ENCODE data around the gene EEFSEC.

EEFSEC gene

DNA sequence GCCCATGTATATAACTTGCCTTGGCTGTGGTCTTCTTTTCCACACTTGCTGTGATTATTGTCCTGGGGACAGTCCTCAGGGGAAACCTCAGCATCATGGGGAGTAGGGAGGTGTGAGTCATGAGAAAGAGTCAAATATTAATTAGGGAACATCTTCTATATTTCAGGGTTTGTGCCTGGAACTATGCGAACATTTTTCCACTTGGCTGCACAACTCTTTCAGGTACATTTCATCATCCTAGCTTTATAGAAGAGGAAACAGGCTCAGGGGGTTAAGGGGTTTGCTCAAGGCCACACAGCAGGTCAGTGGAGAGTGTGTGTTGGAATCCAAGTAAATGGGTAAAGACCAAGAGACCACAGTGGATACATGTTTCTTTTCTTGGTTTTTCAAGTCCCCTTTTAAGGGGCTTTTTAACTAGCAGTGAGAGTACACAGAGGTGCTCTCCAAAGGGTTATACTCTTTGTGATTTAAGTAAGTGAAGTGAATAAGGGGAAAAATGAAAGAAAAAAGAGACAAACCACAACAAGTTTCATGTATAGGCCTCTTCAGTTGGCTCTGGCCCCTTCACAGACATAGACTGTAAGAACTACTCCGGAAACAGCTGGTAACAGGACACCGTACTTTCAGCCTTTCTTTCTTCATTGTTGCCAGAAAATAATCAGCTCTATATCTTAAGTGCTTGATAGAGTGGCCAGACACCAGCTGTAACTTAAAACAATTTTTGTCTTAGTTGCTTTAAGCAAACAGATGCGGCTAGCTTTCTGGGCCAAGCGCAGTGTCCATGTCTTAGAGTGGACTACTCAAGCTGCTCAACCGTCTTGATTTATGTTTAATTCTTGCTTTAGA, 64.6 kb downstream of the EEFSEC start:
- no peak for DNase-seq (ENCODE audit: low read depth)

DNA sequence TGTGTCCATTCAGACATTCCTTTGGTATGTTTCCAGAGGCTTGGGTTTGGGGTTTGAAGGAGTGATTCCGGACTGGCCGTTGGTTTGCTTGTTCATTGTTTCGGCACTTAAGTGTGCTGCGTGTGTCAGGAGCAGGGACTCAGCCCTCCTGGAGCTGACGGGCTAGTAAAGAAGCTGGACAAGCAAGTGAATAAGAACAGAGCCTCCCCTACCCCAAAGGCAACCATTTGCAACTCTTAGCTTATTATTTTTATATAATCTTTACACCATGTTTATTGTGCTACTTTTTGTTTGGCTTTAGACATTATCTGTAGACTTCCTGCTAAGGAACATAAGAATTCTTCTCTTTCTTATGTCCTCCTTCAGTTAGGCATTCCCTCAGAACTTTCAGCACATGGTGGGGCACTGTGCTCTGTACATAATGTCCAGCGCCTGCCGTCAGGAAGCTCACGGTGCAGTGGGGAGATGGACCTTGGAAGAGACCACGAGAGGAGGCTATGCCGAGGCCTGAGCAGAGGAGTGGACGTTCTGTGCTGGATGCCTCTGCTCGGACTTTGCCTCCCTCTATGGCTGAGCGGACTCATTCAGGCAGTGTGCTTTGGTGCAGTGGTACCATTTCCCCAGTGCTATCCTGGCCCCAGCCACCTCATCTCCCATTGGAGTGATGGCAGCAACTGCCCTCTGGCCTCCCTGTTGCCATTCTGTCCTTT, 65.4 kb downstream of the EEFSEC start:
- DNase-seq (ENCODE audit: low read depth): no peak

DNA sequence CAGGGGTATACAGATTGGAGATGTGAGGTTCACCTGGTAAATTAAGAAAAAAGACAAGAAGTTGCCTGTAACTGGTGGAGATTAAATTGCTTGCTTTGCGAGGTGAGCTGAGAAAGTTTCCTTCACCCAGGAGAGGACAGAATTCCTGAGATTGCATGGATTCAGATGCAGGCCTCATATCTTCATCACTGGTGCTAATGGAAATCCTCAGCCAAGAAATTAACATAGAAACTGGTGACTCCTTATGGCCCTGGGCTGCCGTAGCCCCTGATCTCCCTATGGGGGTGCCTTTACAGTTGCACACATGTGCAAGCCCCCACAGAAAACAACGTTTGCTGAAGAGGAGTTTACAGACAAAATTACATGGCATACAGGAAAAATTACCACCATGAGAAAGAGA, 68.0 kb downstream of the EEFSEC start:
- DNase-seq (ENCODE audit: low read depth): no peak

DNA sequence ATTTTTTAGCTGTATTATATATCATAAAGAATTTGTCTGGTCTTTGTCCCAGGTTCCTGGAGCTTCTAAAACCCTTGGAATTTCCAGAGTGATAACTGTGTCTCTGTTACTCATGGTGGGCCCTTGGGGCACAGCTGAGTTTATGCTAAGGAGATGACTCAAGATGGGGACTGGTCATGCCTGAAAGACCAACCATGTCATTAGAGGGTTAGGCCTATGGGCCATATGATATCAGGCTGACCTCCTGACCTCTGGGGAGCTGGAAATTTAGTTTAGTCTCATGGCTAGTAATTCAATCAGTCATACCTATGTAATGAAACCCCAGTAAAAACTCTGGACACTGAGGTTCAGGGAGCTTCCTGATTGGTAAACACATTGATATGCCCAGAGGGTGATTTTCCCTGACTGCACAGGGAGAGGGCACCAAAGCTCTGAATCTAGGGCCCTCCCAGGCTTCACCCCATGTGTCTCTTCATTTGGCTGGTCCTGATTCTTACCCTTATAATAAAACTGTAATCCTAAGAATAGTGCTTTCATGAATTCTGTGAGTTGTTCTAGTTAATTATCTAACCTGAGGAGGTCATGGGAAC, 69.6 kb downstream of the EEFSEC start:
- DNase-seq (ENCODE audit: low read depth): no peak

DNA sequence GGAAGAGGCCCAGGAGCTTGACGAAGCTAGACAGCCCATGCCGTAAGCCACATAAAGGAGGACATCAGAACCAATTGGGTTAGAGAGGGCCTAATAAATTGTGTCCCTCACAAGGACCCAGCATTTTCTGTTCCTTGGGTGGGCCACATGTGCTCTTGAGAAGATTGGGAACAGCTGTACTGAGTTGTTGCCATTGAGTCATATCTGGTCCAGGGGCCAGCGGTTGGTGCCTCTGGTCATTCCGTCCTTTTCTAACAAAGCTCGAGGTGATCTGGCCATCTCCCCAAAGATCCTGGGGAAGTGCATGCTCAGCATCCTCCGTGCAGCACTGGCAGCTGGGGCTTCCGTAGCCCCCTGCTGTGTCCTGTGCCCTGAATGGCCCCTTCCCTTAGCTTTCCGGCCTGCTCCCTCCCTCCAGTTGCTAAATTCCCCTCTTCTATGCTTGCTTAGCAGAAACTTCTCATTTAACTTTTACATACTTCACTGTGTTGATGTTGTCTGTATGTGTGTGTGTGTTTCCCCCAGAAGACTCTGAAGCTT, 73.0 kb downstream of the EEFSEC start:
- no peak for DNase-seq (ENCODE audit: low read depth)

DNA sequence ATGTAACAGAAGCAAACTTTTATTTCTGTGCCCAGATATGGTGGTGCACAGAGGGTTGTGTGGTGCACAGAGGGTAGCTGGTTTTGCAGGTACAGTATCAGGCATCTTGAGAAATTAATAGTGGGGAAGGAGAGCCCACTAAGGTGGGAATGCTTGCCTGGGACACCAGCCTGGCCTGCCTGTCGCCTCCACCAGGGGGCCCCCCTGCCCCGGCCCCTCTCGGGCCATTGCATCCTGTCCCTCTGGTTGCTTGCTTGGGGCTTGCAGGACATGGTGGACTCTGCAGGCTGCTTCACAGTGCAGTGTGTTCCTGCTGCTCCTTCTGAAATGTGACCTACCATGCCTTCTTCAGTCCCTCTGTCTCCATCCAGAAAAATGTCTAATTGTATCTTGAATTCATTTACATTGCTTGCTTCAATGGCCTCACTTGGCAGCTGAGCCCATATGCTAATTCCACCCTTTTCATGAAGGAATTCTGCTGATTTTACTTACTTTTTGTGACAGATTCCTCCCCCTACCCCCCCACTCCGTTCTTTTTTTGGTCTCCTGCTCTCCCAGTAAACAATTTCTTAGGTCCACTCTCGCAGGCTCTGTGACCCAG, 73.6 kb downstream of the EEFSEC start:
- no peak for DNase-seq (ENCODE audit: low read depth)

DNA sequence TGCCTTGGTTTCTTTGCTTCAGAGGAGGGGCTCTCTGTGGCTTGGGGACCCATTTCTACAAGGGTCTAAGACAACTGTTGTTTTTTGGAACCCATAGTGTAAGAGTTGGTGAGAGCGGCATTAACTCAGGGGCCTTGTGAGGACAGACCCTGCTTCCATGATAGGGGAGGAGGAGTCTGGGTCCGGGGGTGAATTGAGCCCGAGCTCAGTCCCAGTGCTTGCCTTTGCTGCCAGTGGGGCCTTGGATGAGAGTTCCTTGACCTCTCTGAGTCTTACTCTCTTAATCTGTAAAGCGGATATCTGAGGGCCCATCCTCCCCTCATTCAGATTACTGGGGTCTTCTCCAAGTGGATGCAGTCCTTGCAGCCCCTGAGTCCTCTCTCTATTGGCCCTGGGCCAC, 74.2 kb downstream of the EEFSEC start:
- DNase-seq (ENCODE audit: low read depth): no peak

DNA sequence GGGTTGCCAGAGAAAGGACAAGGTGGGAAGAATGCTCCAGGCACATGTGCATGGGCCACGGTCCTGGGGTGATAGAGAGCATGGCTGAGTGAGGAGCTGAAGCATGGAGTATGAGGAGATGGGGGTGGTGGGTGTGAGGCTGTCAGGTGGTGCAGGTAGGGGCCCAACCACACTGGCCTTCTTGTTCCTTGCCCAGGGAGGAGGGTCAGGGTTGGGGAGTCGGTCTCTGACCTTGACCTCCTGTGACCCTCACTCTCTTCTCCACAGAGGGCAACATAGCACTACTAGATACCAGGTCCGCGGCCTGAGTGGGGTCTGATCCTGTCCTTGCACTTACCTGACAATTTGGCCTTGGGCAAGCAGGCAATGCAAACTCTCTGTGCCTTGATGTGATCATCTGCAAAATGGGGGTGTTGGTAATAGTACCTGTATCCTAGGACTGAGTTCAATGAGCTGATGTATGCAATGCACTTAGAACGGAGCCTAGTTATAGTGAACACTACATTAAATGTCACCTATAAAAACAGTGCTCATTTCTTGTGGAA, 75.2 kb downstream of the EEFSEC start:
- no peak for DNase-seq (ENCODE audit: low read depth)

DNA sequence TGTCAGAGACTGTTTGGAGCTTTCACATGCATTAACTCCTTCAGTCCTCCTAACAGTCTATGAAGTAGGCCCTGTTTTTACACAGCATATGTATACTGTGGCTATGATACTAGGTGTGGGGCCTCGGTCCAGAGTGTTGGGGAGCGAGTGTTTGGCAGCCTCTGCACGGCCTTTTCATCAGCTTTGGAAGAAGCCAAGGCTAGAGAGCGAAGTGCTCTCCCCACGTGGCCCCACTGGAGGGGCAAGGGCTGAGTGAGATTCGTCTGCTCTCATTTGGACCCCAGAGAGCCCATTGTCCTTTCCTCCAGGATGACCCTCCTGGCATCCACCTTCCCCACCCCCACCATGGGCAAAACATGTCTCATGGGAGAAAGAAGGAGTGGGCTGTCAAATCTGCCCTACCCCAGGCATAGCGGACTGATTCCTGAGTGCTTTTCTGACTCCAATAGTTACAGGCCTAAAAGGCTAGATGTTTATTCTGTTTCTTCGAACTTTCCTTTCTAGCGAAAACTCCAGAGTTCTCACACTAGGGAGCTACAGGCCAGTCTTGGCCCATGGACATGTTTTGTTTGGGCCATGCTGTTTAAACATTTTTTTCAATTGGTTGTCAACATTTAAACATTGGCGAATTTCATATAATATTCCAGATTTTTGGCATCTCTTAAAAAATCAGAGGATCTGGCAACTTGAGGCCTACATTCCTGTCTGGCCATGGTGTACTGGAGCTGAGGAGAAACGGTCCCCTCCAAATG, 76.0 kb downstream of the EEFSEC start:
- DNase-seq (ENCODE audit: low read depth): no peak

DNA sequence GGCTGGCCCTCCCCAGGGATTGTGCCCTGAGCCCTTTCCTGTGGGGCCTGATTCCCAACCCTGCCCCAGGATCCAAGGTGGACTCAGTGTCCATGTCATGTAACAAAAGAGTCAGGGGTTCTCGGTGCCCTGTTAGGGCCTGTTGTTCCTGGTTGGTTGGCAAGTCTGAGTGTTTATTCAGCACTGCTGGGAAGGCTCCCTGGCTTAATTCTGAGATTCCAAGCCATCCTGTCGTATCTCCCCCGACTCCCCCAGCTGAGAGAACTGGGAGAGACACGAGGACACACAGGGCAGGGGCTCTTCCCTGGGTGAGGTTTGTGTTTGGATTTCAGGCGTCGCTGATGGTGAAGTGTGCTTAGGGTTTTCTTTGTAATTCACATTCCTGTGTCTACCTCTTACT, 78.3 kb downstream of the EEFSEC start:
- no peak for DNase-seq (ENCODE audit: low read depth)

DNA sequence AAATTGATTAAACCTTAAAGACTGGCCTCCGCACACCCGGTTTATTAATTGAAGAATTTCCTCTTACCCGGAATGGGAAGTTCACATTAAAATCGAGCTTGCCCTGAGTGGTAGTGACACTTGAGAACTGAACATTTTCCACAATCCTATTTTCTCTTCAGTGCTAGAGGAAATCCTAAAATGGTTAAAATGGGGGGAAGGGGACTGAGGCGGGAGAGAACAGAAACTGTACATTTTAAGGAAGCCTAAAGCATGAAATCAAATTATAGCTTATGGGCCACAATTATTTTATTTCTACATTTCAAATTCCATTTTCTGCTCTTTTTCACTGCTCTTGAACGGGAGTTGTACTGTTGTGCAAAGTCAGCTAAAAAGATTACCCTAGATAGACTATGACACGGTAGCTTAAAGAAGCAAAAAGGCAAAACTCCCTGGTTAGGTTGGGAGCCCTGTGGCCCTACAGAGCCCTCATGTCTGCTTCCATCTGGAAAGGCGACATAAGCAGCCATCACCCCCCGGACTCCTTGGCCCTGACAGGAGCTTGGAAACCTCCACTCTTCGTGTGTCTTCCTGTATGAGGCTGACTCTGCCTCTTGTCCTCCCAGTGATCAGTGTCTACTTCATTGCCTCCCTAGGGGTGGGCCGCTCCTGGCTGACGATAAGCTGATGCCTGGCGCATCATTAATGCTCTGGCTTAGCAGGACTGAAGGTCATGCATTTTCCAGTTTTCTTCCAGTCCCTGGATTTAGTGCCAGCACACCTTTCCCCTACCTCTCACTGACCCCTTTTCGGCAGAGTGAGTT, 79.3 kb downstream of the EEFSEC start:
- no peak for DNase-seq (ENCODE audit: low read depth)

DNA sequence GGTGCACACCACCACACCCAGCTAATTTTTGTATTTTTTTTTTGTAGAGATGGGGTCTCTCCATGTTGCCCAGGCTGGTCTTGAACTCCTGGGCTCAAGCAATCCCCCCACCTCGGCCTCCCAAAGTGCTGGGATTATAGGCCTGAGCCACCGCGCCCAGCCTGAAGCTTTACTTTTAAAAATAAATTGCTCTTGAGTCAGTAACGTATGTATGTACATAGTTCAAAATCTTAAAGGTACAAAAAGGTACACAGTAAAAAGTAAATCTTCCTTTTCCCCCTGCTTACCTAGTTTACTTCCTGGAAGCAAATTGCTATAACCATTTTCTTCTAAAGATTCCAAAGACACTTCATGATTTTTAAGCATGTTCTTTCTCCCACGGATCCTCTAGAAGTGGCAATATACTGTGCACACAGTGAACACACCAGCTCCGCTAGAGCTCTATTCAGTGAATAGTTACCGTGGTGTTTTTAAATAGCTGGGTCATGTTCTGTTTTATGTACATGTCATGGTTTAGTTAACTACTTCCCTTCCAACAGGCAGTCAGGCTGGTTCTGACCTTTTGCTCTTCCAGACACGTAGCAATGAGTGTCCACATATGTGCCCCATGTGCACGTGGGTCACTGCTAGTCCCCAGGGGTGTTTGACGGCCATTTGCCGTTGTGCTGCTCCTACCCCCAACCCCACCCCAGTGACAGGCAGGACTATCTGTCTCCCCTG, 82.1 kb downstream of the EEFSEC start:
- DNase-seq (ENCODE audit: low read depth): no peak

DNA sequence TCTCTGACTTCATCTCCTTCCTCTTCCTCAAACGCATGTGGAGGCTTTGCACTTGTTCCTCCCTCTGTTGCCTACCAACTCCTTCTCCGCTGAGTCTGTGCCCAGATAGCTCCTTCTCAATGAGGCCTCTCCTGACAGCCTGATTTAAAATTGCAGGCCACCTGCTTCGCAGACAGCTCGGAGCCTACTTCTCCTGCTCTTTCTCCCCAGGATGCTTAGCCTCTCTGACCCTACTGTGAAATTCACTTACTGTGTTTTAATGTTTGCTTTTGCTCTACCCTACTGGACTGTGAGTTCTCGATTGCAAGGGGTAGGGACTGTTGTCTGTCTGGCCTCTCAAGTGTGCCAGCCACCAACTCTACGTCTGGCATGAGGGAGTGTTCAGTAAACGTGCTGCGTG, 83.4 kb downstream of the EEFSEC start:
- no peak for DNase-seq (ENCODE audit: low read depth)

DNA sequence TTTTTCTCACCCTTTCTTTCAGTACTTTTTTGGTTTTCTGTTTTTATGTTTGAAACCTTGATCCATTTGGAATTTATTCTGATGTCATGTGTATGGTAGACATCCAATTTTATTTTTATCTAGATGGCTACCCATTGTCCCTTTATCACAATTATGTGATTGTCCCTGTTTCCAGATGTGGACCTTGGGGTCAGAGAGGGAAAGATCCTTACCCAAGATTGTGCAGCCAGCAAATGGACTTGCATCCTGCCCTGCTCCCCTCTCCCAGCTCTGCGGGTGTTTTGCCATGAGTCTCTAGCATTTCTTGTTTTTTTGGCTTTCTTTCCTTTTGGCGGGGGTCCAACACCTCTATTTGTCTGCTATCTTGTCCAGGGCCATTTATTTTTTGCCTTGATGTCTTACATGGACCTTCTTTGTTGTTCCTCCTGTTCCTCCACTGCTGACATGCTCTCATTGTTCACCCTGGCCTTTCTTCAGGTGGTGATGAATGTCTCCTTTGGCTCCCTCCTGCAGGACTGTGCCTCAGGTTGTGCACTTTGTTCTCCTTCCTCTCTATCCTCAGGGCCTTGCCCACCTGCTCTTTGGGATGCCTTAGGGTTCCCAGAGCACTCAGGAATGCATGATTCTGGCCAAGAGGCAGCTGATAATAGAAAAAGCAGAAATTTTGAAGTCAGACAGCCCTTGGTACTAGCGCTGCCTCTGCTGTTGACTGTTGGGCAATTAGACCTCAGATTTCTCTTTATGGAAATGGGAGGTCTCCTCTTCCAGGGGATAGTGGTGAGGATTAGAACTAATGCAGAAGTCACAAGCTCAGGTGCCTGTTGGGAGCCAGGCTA, 84.3 kb downstream of the EEFSEC start:
- DNase-seq (ENCODE audit: low read depth): no peak

DNA sequence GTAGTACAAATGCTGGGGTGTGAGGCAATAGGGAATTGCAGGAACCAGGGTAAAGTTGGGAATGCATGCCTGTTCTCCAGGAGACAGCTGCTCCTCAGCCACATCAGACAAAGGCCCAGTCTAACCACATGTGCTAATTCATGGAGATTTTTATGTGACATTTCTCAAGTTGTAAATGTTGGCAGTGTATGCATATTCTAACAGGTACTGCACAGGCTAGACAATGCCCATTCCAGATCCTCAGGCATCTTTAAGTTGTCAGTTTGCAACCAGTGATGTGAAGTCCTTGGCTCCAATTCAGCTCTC, 84.9 kb downstream of the EEFSEC start:
- DNase-seq (ENCODE audit: low read depth): no peak

DNA sequence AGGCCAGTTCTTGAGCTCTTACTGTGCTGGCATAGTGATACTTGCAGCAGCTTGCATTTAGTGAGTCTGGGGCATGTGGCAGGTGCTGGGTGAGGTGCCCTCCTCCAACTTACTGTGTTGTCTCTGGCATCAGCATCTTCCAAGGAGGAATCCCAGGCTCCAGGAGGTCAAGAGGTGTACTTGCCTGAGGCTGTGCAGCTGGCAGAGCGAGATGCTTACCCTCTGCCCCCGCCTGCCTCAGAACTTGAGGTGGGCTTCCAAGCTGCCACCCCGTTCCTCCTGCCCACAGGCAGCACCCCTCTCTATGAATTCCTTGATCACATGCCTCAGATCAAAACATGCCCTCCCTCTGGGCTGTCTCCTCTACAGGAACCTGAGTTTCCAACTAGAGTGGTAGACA, 86.0 kb downstream of the EEFSEC start:
- no peak for DNase-seq (ENCODE audit: low read depth)

DNA sequence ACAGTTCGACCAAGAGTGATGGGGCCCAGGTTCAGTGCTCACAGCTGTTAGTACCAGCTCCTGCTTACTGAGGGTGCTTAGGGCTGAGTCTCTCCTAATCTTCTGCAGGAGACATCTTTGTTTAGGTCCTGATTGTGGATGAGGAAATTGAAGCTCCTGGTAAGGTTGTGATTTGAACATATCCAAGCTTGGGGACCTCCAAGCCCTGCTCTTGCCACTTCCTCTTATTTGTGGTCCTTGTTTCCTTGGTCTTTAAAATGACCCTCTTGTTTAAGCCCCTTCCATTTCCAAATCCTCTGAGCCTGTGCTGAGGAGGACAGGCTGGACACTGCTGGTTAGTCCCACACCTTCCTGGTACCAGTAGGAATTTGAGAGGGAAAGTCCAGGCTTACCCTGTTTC, 87.0 kb downstream of the EEFSEC start:
- no peak for DNase-seq (ENCODE audit: low read depth)

DNA sequence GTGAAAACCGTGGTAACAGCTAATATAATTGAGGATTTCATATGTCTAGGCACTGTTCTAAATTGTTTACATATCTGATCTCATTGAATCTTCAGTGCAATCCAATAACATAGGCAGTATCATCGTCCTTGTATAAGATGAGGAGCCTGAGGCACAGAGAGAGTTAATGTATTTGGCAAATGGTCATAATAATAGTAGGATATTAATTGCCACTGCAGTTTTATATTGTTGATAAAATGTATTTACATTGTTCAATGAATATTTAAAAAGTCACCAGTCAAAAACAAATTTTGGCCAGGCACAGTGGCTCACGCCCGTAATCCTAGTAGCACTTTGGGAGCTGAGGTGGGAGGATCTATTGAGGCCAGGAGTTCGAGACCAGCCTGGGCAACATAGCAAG, 88.5 kb downstream of the EEFSEC start:
- DNase-seq (ENCODE audit: low read depth): no peak
